AG04449 (cell line): ENCODE results near the gene ETFB.

Source experiments
- CTCF ChIA-PET: fragments of 350-600 bp; formaldehyde crosslinking; extraction: SDS; loops from one replicate; lab custom pipeline; 2021; ENCODE audit warnings: antibody characterized with exemption; lab: Yijun Ruan, JAX
- POLR2A ChIA-PET: fragments of 400-600, 350-600 bp; formaldehyde crosslinking; extraction: SDS; loops from one replicate; lab custom pipeline; 2020; ENCODE audit warnings: antibody characterized with exemption, inconsistent platforms; lab: Yijun Ruan, JAX
- DNase-seq: peaks from one replicate; pipeline ENCODE4 v3.0.0-alpha.2; 2010; ENCODE audit warnings: low read depth, low spot score
- H3K4me3 ChIP-seq: 2 replicates; pipeline ENCODE4 v1.5.1; 2011; ENCODE audit warnings: low read depth, mild to moderate bottlenecking, control low read depth, low read length
- CTCF ChIP-seq: IDR thresholded peaks from one replicate; pipeline ENCODE4 v1.5.1; 2011; ENCODE audit warnings: mild to moderate bottlenecking, moderate library complexity, low read length, control low read depth, inconsistent platforms; ENCODE audit not compliant: insufficient read depth; ENCODE audit errors: missing control alignments

ETFB gene

GRCh38 chr19:51326216-51327065 is 39.7 kb downstream of the ETFB start:
- ChIA-PET CTCF (interaction anchor here (1.1 kb wide), 1 partner anchor 13 kb away, joined by 3 read pairs; no protein-coding TSS in a partner anchor), POLR2A (no interaction called here)
- DNase-seq = no peak
- H3K4me3 ChIP-seq = no peak overlapping the region
- no peak for TF ChIP-seq CTCF

GRCh38 chr19:51325161-51325976 is 40.8 kb downstream of the ETFB start:
- H3K4me3 ChIP-seq = no peak overlapping the region
- ChIA-PET POLR2A (no interaction called here), CTCF (interaction anchor here (1.3 kb wide), 1 partner anchor 18 kb away, joined by 3 read pairs; no protein-coding TSS in a partner anchor)
- no peak for TF ChIP-seq CTCF
- no peak for DNase-seq

GRCh38 chr19:51324167-51324481 is 42.1 kb downstream of the ETFB start:
- CTCF ChIA-PET = interaction anchor here (0.9 to 1.3 kb wide), 2 partner anchors 14 to 17 kb away, joined by 3 to 4 read pairs; no protein-coding TSS in a partner anchor
- no peak for TF ChIP-seq CTCF
- H3K4me3 ChIP-seq = no peak overlapping the region
- POLR2A ChIA-PET = no interaction called here
- DNase-seq = no peak

GRCh38 chr19:51323481-51324166 is 42.6 kb downstream of the ETFB start:
- POLR2A ChIA-PET = no interaction called here
- DNase-seq = no peak
- CTCF ChIA-PET = interaction anchor here (0.9 to 1.3 kb wide), 2 partner anchors 14 to 16 kb away, joined by 3 to 4 read pairs; no protein-coding TSS in a partner anchor
- no peak overlapping the region for H3K4me3 ChIP-seq
- no peak for TF ChIP-seq CTCF

- TF ChIP-seq CTCF = no peak
- CTCF ChIA-PET = no interaction called here
- POLR2A ChIA-PET = no interaction called here
- DNase-seq = no peak
- no peak overlapping the region for H3K4me3 ChIP-seq
Observed at GRCh38 chr19:51321799-51322198, 44.4 kb downstream of the ETFB start.
